ENCODE results near the gene AVL9. TPM values are rescaled to one million over a fixed set of nuclear protein-coding genes. Genes with fewer than 3 reads are reported as not detected.
"Not testable (repeated sequence)": the region's sequence is repeated elsewhere in the genome, so short reads cannot be mapped to it uniquely, and the experiment has no call there.

The AVL9 gene
- total RNA-seq, 1 donor from 2014 or later, result 25.5 TPM

DNA sequence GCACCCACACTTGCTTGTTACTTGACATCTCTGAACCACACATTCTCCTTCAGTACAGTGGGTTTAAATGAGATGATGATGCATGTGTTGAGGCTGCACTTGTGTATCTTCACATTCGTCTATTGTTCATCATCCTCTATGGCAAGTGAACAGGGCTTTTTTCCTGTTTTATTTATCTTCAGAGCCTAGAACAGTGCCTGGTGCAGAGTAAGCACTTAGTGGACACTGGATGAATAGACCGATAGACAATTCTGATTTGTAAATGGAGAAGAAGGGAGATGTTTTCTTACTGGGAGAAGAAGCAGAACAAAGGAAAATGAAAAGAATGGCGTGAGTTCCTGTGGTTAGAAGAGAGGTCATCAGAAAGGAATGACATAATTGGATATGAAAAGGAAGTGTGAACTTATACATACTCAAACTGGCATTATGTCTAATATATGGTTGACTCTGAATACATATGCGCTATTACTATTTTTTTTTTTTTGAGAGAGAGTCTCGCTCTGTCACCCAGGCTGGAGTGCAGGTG is 99.7 kb downstream of the AVL9 start:
- intact Hi-C loops (cut with DNase I), result no loop called here
- Histone ChIP-seq H3K27me3 (no peaks in the 10 kb centered on the region), H3K4me3 (no peak overlapping the region), H3K36me3 (no peaks in the 10 kb centered on the region), H3K27ac (no peak overlapping the region), H3K9me3 (no peaks in the 10 kb centered on the region), H3K4me1 (no peaks in the 10 kb centered on the region)
- no peak for DNase-seq (ENCODE audit: extremely low spot score in 2 of 2)
- no peak for TF ChIP-seq POLR2AphosphoS5 (IDR thresholded peaks at IDR 0.05; ENCODE audit: insufficient read depth in 1 of 2, low read depth in 1 of 2)

- H3K9me3 ChIP-seq; H3K27me3 ChIP-seq; H3K27ac ChIP-seq; H3K4me1 ChIP-seq; intact Hi-C loops (cut with DNase I); H3K4me3 ChIP-seq; DNase-seq (ENCODE audit: extremely low spot score in 2 of 2); H3K36me3 ChIP-seq: not testable (repeated sequence)
Observed at GRCh38 chr7:32601196-32601595, 105.9 kb downstream of the AVL9 start.

GRCh38 chr7:32602470-32602869 is 107.2 kb downstream of the AVL9 start:
- intact Hi-C loops (cut with DNase I), result no loop called here
- no peak for TF ChIP-seq CTCF (IDR thresholded peaks at IDR 0.05)
- TF ChIP-seq POLR2A (IDR thresholded peaks at IDR 0.05), result no peak
- no peak for TF ChIP-seq POLR2AphosphoS5 (IDR thresholded peaks at IDR 0.05; ENCODE audit: insufficient read depth in 1 of 2, low read depth in 1 of 2)
- Histone ChIP-seq H3K27ac (no peak overlapping the region), H3K27me3 (no peaks in the 10 kb centered on the region), H3K9me3 (no peaks in the 10 kb centered on the region), H3K4me1 (no peaks in the 10 kb centered on the region), H3K4me3 (no peak overlapping the region), H3K36me3 (no peaks in the 10 kb centered on the region)
- no peak for DNase-seq (ENCODE audit: extremely low spot score in 2 of 2)

DNA sequence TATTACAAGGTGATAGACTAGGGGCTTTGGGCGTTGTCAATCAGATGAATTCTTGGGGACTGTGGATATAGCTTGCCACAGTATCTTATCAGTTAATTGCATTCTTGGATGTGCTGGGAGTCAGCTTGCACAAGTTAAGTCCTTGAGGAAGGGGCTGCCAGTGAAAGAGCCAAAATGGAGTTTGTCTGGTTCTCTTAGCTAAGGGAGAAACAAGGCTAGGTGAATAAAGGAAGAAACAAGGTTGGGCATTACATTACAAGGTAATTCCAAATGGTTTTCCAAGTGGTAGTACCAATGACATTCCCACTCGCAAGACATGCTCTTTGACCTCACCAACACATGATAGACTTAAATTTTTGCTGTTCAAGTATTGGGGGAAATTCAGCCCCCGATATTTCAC is 108.2 kb downstream of the AVL9 start:
- DNase-seq (ENCODE audit: extremely low spot score in 2 of 2); H3K27ac ChIP-seq; H3K4me1 ChIP-seq; H3K4me3 ChIP-seq; H3K27me3 ChIP-seq; H3K36me3 ChIP-seq; intact Hi-C loops (cut with DNase I); H3K9me3 ChIP-seq: not testable (repeated sequence)

- H3K27me3 ChIP-seq; H3K9me3 ChIP-seq; DNase-seq (ENCODE audit: extremely low spot score in 2 of 2); H3K4me3 ChIP-seq; H3K27ac ChIP-seq; H3K4me1 ChIP-seq; H3K36me3 ChIP-seq; intact Hi-C loops (cut with DNase I): not testable (repeated sequence)
Observed at GRCh38 chr7:32604047-32604446, 108.8 kb downstream of the AVL9 start.

- Histone ChIP-seq H3K4me1 (no peaks in the 10 kb centered on the region), H3K36me3 (no peaks in the 10 kb centered on the region), H3K27ac (no peak overlapping the region), H3K4me3 (no peak overlapping the region), H3K9me3 (no peaks in the 10 kb centered on the region), H3K27me3 (no peaks in the 10 kb centered on the region)
- no peak for DNase-seq (ENCODE audit: extremely low spot score in 2 of 2)
- intact Hi-C loops (cut with DNase I), result no loop called here
- TF ChIP-seq POLR2AphosphoS5 (IDR thresholded peaks at IDR 0.05; ENCODE audit: insufficient read depth in 1 of 2, low read depth in 1 of 2) (no peak), POLR2A (IDR thresholded peaks at IDR 0.05) (no peak), CTCF (IDR thresholded peaks at IDR 0.05) (no peak)
Observed at GRCh38 chr7:32605032-32605431, 109.7 kb downstream of the AVL9 start.

GRCh38 chr7:32609463-32609862 is 114.2 kb downstream of the AVL9 start:
- no peak for TF ChIP-seq CTCF (IDR thresholded peaks at IDR 0.05)
- no peak for TF ChIP-seq POLR2AphosphoS5 (IDR thresholded peaks at IDR 0.05; ENCODE audit: insufficient read depth in 1 of 2, low read depth in 1 of 2)
- no peak for TF ChIP-seq POLR2A (IDR thresholded peaks at IDR 0.05)
- DNase-seq (ENCODE audit: extremely low spot score in 2 of 2), result no peak
- Histone ChIP-seq H3K27ac (no peak overlapping the region), H3K4me1 (peaks cover 13% of the 10 kb centered on the region), H3K36me3 (no peaks in the 10 kb centered on the region), H3K4me3 (no peak overlapping the region), H3K9me3 (no peaks in the 10 kb centered on the region), H3K27me3 (no peaks in the 10 kb centered on the region)
- intact Hi-C loops (cut with DNase I), result no loop called here

All from vagina (tissue), 2 donors.